ENCODE results near the gene ATP6V1A. TPM values are rescaled to one million over a fixed set of nuclear protein-coding genes. Genes with fewer than 3 reads are reported as not detected.

Gene ATP6V1A
- total RNA-seq, 1 donor from 2014 or later, result 70.1 TPM

DNA sequence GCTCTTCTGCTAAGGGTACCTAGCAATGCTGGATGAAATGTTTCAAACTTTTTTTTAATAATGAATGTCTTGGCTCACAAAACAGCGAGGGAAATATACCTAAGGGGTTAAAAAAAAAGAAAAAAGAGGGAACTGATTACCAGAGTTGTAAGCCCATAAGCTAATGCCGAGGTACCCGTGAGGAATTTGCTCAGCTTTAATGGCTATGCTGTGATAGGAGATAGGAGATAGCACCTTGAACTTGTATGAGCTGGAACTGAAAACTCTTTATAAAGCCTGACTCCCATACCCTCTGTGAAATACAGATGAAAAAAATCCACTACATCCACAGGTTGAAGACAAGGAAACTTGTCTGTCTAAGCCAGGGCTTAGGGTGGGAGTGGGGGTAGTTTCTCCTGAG is 105.7 kb downstream of the ATP6V1A start:
- H3K4me3 Mint-ChIP-seq (ENCODE audit: low read depth), result no peak overlapping the region

More for the DNA sequence above, 105.7 kb downstream of the ATP6V1A start:
- TF ChIP-seq, protein P1, sequence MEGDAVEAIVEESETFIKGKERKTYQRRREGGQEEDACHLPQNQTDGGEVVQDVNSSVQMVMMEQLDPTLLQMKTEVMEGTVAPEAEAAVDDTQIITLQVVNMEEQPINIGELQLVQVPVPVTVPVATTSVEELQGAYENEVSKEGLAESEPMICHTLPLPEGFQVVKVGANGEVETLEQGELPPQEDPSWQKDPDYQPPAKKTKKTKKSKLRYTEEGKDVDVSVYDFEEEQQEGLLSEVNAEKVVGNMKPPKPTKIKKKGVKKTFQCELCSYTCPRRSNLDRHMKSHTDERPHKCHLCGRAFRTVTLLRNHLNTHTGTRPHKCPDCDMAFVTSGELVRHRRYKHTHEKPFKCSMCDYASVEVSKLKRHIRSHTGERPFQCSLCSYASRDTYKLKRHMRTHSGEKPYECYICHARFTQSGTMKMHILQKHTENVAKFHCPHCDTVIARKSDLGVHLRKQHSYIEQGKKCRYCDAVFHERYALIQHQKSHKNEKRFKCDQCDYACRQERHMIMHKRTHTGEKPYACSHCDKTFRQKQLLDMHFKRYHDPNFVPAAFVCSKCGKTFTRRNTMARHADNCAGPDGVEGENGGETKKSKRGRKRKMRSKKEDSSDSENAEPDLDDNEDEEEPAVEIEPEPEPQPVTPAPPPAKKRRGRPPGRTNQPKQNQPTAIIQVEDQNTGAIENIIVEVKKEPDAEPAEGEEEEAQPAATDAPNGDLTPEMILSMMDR (IDR thresholded peaks at IDR 0.05; ENCODE audit: unreplicated experiment), result no peak
- Mint-ChIP-seq H3K27ac (no peak overlapping the region), H3K36me3 (ENCODE audit: insufficient read depth) (no peaks in the 10 kb centered on the region), H3K9me3 (ENCODE audit: low read depth) (no peaks in the 10 kb centered on the region), H3K4me1 (ENCODE audit: low read depth) (peaks cover 2% of the 10 kb centered on the region), H3K27me3 (no peaks in the 10 kb centered on the region)
- DNase-seq (ENCODE audit: low spot score, unreplicated experiment), result no peak

Other genes with a start within 250 kb of the ATP6V1A start
- 32.9 and 33.2 TPM in 2 replicates for gene SPICE1, start 231.9 kb upstream of the ATP6V1A start, total RNA-seq
- gene SIDT1, start 214.5 kb upstream of the ATP6V1A start, total RNA-seq, result 0.18 TPM in 1 of 2 replicates, not detected in the other
- gene USF3, start 50.4 kb upstream of the ATP6V1A start, total RNA-seq, result 20.8 and 22.3 TPM in 2 replicates
- 99.2 and 110 TPM in 2 replicates for gene NAA50, start 786 bp upstream of the ATP6V1A start, total RNA-seq
- 1.7 and 2.4 TPM in 2 replicates for gene GRAMD1C, start 91.8 kb downstream of the ATP6V1A start, total RNA-seq
- gene ZDHHC23, start 201.0 kb downstream of the ATP6V1A start, total RNA-seq, result 15.4 and 16.5 TPM in 2 replicates

All from progenitor cell of endocrine pancreas (in vitro differentiated cells).